ENCODE data around the gene ERGIC1. TPM values are rescaled to one million over a fixed set of nuclear protein-coding genes. Genes with fewer than 3 reads are reported as not detected.

ERGIC1 gene
- total RNA-seq, 2 experiments from 2014 or later, result 33.4 to 36.2 TPM

DNA sequence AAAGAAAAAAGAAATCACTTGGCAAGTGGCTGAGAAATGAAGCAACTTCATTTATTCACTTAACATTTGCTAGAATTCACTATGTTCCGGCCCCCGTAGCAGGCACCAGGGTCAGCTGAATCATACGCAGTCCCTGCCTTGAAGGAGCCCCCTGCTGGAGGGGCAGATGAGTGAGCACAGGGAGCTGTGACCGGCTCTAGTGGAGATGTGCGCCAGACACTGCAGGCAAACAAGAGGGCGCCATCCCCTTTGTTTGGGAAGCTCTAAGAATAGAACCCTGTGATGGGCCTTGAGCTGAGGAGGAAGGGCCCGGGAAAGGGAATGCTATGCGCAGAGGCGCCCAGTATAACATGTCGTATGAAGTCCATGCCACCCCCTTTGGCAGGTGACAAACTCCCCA is 105.0 kb downstream of the ERGIC1 start:
- Mint-ChIP-seq H3K9me3 (no peaks in the 10 kb centered on the region), H3K36me3 (ENCODE audit: low read depth) (peaks cover 3% of the 10 kb centered on the region), H3K4me3 (no peak overlapping the region), H3K4me1 (ENCODE audit: low read depth) (no peaks in the 10 kb centered on the region), H3K27me3 (ENCODE audit: low read depth) (no peaks in the 10 kb centered on the region), H3K27ac (no peak overlapping the region)
- intact Hi-C loops (cut with micrococcal nuclease), result loop anchor here (10.0 kb wide), 1 partner anchor 464 kb away; no protein-coding TSS in a partner anchor
- CTCF ChIA-PET, result interaction anchor here (0.6 to 15.8 kb wide), 2 partner anchors 227 to 637 kb away, joined by 3 to 274 read pairs; no protein-coding TSS in a partner anchor
- DNase-seq, result peak; percentile 17

DNA sequence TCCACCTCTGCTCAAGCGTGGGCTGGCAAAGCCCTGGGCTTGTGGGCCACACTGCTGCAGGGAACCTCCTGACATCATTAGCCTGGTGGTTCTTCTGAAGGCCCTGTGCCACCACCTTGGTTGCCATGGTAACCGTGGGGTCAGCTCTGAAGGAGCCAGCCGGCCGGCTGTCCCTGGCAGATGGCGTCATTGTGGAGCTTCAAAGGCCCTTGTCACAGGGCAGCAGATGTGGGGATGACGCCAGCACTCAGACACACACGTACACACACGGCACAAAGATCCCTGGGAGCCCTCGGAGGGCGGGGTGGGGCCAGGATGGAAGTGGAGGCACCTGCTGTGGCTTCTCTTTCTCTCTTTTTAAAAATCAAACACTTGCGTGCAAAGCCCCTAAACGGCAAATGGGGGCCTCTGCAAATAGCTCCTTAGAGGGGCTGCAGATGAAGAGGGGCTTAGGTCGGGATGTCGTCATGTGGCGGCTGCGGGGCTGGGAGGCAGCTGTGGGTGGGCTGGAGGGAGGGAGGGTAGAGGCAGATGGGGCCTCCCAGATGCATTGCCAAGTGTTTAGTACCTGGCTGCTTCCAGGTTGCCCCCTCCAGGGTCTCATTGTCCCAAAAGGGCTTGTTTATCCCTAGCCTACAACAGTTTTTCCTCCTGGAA is 105.7 kb downstream of the ERGIC1 start:
- Mint-ChIP-seq H3K27me3 (ENCODE audit: low read depth) (no peaks in the 10 kb centered on the region), H3K4me3 (no peak overlapping the region), H3K9me3 (no peaks in the 10 kb centered on the region), H3K4me1 (ENCODE audit: low read depth) (no peaks in the 10 kb centered on the region), H3K27ac (no peak overlapping the region), H3K36me3 (ENCODE audit: low read depth) (peaks cover 3% of the 10 kb centered on the region)
- intact Hi-C loops (cut with micrococcal nuclease), result loop anchor here (10.0 kb wide), 1 partner anchor 465 kb away; no protein-coding TSS in a partner anchor
- CTCF ChIA-PET, result interaction anchor here (0.6 to 15.8 kb wide), 3 partner anchors 42 to 638 kb away, joined by 3 to 274 read pairs (median 3); no protein-coding TSS in a partner anchor
- DNase-seq, result no peak

DNA sequence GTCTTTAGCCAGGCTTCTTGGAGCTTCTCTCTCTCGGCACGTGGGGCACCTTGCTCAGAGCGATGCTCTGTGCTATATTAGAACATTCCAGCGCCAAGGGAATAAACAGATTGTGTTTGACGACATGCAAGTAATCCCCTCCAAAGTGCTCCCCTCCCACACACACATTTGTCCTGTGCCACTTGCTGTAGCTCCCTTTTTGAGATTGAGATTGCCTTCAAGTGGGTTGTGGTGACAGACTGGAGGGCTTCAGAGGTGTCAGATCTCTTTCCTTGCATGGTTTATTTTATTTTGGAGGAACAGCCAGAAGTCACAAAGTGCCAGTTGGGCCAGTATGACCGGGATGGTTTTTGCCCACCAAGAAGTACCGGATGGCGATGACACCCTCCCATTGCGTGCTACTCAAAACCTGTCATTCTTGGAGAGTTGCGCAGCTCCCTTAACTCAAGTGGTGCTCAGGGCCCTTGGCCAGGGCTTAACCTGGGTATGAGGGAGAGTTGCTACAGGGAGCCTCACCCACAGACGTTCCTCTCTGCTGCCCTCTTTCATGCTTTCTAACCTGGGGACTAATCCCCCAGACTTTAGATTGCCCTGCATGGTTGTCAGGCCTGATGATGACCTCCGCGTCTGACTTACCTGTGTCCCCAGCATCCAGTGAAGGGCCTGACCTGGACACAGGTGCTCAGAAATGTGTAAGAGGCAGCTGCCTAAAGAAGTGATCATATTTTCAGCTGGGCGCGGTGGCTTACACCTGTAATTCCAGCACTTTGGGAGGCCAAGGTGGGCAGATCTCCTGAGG is 106.4 kb downstream of the ERGIC1 start:
- H3K36me3 Mint-ChIP-seq (ENCODE audit: low read depth), result peaks cover 3% of the 10 kb centered on the region

DNA sequence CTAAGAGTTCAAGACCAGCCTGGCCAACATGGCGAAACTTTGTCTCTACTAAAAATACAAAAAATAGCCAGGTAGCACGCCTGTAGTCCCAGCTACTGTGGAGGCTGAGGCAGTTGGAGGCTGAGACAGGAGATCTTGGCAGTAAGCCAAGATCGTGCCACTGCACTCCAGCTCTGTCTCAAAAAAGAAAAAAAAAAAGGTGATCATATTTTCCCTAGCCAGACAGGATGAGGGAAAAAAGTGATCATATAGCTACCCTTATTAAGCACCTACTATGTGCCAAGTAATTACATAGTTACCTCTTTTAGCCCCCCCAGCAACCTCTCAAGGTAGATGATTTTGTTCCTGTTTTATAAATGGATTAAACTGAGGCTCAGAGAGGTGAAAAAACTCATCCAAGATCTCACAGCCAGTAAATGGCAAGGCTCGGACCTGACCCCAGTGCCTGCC is 107.0 kb downstream of the ERGIC1 start:
- intact Hi-C loops (cut with micrococcal nuclease), result no loop called here
- Mint-ChIP-seq H3K27ac (no peak overlapping the region), H3K36me3 (ENCODE audit: low read depth) (peaks cover 3% of the 10 kb centered on the region), H3K27me3 (ENCODE audit: low read depth) (no peaks in the 10 kb centered on the region), H3K4me1 (ENCODE audit: low read depth) (no peaks in the 10 kb centered on the region), H3K9me3 (no peaks in the 10 kb centered on the region), H3K4me3 (no peak overlapping the region)
- CTCF ChIA-PET, result interaction anchor here (0.7 kb wide), 1 partner anchor 225 kb away, joined by 3 read pairs; no protein-coding TSS in a partner anchor
- no peak for DNase-seq

More for the DNA sequence above, 106.4 kb downstream of the ERGIC1 start:
- DNase-seq, result no peak
- CTCF ChIA-PET, result interaction anchor here (0.7 to 15.8 kb wide), 3 partner anchors 42 to 229 kb away, joined by 3 to 274 read pairs (median 3); no protein-coding TSS in a partner anchor
- Mint-ChIP-seq H3K4me1 (ENCODE audit: low read depth) (no peaks in the 10 kb centered on the region), H3K9me3 (no peaks in the 10 kb centered on the region), H3K4me3 (no peak overlapping the region), H3K27ac (no peak overlapping the region), H3K27me3 (ENCODE audit: low read depth) (no peaks in the 10 kb centered on the region)
- intact Hi-C loops (cut with micrococcal nuclease), result no loop called here

DNA sequence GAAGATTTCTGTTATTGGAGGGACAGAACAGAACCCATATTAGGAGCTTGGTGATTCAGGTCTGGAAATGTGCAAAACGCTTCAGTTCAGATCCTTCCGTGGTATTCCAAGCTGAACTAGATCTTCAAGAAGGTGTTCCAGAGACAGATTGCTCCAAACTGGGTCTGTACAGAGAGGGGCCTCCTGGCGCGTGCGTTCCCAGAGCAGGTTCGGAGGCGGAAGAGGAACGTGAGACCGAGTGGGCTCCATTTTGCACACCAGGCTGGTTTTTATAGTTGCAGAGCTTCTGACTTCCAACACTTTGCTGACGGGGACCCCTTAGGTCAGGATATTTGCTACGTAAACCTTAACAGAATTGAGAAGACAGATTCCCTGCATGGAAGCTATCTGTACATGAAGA is 108.5 kb downstream of the ERGIC1 start:
- Mint-ChIP-seq H3K9me3 (no peaks in the 10 kb centered on the region), H3K4me3 (no peak overlapping the region), H3K36me3 (ENCODE audit: low read depth) (no peaks in the 10 kb centered on the region), H3K27ac (no peak overlapping the region), H3K4me1 (ENCODE audit: low read depth) (no peaks in the 10 kb centered on the region), H3K27me3 (ENCODE audit: low read depth) (no peaks in the 10 kb centered on the region)
- CTCF ChIA-PET, result interaction anchor here (0.7 to 1.8 kb wide), 4 partner anchors 9 to 482 kb away, joined by 3 read pairs; no protein-coding TSS in a partner anchor
- intact Hi-C loops (cut with micrococcal nuclease), result no loop called here
- no peak for DNase-seq

DNA sequence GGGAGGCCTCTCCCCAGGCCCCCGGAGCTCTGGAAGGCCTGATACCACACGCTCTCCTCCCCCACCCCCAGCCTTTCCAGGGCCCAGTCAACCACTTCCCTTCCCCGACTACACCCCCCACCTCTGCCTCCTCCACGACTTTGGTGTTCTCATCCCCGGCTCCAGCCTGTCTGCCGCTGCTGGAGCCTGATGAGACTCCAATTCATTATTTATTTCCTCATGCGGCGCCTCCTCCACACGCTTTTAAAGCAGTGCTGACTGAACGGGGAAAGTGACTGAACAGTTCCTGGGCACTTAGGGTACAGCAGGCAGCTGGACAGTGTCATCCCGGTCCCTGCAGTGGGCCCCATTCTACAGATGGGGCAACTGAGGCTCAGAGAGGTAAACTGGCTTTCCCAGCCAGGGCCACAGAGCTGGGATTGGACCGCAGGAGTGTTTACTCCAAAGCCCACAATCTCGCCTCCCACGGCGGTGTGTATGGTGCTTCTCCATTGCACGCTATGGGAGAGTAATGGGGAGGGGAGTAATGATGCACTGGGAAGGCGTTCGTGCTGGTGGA is 109.3 kb downstream of the ERGIC1 start:
- Mint-ChIP-seq H3K4me3 (no peak overlapping the region), H3K36me3 (ENCODE audit: low read depth) (no peaks in the 10 kb centered on the region), H3K4me1 (ENCODE audit: low read depth) (no peaks in the 10 kb centered on the region), H3K27ac (no peak overlapping the region), H3K9me3 (no peaks in the 10 kb centered on the region), H3K27me3 (ENCODE audit: low read depth) (no peaks in the 10 kb centered on the region)
- CTCF ChIA-PET, result interaction anchor here (1.8 kb wide), 1 partner anchor 10 kb away, joined by 3 read pairs; no protein-coding TSS in a partner anchor
- DNase-seq, result no peak
- intact Hi-C loops (cut with micrococcal nuclease), result no loop called here

DNA sequence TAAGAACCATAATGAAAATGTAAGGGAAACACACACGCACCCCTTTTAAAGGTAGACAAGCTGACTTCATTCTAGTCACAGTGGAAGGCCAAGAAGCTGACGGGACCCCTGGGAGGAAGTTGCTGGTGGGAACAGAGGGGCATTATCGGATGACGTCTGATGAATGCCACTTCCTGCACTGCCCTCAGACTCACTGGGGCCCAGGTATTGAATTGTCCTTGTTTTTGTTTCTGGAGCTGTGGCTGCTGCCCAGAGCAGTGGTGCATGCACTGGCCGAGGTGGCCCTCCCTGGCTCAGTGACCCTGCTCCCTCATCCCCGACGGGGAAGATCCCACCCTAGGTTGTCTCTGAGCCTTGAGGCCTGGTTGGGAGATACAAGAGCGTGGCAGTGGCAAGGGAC is 109.9 kb downstream of the ERGIC1 start:
- DNase-seq, result no peak
- CTCF ChIA-PET, result no interaction called here
- H3K27ac Mint-ChIP-seq, result no peak overlapping the region
- H3K4me1 Mint-ChIP-seq (ENCODE audit: low read depth), result no peaks in the 10 kb centered on the region
- H3K9me3 Mint-ChIP-seq, result no peaks in the 10 kb centered on the region
- no peaks in the 10 kb centered on the region for H3K27me3 Mint-ChIP-seq (ENCODE audit: low read depth)
- intact Hi-C loops (cut with micrococcal nuclease), result no loop called here
- no peak overlapping the region for H3K4me3 Mint-ChIP-seq
- H3K36me3 Mint-ChIP-seq (ENCODE audit: low read depth), result no peaks in the 10 kb centered on the region

DNA sequence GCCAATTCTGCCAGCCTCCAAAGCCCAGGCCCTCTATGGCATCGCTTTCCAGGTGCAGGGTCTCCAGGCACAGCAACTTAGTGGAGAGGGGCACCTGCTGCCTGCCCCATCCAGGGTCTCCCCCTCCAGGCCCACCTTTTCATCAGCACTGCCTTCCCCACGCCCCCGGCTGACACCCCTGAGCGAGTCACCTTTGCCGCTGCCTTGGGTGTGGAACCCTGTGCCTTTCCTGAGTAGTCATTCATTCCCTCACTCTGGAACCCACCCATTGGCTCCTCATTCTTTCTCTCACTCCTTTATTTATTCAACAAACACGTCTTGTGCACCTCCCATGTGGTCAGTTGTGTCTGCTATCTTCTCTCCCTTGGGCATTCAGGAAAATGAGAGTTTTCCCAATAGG is 110.7 kb downstream of the ERGIC1 start:
- H3K27ac Mint-ChIP-seq, result no peak overlapping the region
- CTCF ChIA-PET, result interaction anchor here (0.6 kb wide), 1 partner anchor 166 kb away, joined by 3 read pairs; no protein-coding TSS in a partner anchor

DNA sequence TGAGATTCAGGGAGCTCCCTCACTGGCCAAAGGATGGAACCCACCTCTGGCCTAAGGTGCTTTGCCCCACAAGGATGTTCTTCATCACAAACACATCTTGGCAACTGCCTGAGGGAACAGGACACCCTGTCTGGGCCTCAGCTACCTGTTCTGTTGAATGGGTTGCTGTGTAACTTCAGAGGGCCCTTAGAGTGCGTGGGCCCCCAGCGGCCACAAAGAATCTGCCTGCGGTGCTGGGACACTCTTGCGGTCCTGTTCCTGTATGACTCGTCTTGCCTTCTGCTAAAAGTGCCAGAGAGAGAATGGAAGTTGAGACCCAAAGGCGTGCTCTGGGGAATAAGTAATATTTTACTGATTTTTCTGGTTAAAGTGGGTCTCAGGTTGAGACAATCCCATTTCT is 111.1 kb downstream of the ERGIC1 start:
- no peaks in the 10 kb centered on the region for H3K4me1 Mint-ChIP-seq (ENCODE audit: low read depth)
- DNase-seq, result no peak
- H3K9me3 Mint-ChIP-seq, result no peaks in the 10 kb centered on the region
- H3K27ac Mint-ChIP-seq, result no peak overlapping the region
- H3K4me3 Mint-ChIP-seq, result no peak overlapping the region
- H3K27me3 Mint-ChIP-seq (ENCODE audit: low read depth), result no peaks in the 10 kb centered on the region
- no peaks in the 10 kb centered on the region for H3K36me3 Mint-ChIP-seq (ENCODE audit: low read depth)
- CTCF ChIA-PET, result interaction anchor here (0.6 kb wide), 1 partner anchor 166 kb away, joined by 3 read pairs; no protein-coding TSS in a partner anchor
- intact Hi-C loops (cut with micrococcal nuclease), result no loop called here

More for the DNA sequence above, 110.7 kb downstream of the ERGIC1 start:
- Mint-ChIP-seq H3K9me3 (no peaks in the 10 kb centered on the region), H3K36me3 (ENCODE audit: low read depth) (no peaks in the 10 kb centered on the region), H3K4me1 (ENCODE audit: low read depth) (no peaks in the 10 kb centered on the region), H3K4me3 (no peak overlapping the region), H3K27me3 (ENCODE audit: low read depth) (no peaks in the 10 kb centered on the region)
- DNase-seq, result no peak
- intact Hi-C loops (cut with micrococcal nuclease), result no loop called here

DNA sequence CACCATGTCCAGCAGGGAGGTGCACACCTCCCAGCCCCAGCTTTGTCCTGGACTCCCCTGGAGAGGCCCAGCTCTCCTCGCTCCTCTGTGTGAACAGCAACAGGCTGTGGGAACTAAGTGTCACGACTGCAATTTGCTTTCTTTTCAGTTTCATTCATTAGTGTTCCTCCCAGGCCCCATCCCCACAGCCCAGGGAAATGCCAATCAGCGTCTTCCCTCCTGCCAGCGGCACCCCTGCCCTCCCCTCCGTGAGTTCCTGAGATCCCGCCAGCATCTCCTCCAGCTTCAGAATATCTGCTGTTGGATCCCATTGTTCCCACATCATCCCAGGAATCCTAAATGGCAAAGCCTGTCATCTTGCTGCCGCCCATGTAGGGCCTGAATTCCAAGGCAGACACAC is 112.1 kb downstream of the ERGIC1 start:
- CTCF ChIA-PET, result no interaction called here
- Mint-ChIP-seq H3K27ac (no peak overlapping the region), H3K27me3 (ENCODE audit: low read depth) (no peaks in the 10 kb centered on the region), H3K4me3 (no peak overlapping the region), H3K4me1 (ENCODE audit: low read depth) (no peaks in the 10 kb centered on the region), H3K36me3 (ENCODE audit: low read depth) (no peaks in the 10 kb centered on the region), H3K9me3 (no peaks in the 10 kb centered on the region)
- DNase-seq, result no peak
- intact Hi-C loops (cut with micrococcal nuclease), result no loop called here

DNA sequence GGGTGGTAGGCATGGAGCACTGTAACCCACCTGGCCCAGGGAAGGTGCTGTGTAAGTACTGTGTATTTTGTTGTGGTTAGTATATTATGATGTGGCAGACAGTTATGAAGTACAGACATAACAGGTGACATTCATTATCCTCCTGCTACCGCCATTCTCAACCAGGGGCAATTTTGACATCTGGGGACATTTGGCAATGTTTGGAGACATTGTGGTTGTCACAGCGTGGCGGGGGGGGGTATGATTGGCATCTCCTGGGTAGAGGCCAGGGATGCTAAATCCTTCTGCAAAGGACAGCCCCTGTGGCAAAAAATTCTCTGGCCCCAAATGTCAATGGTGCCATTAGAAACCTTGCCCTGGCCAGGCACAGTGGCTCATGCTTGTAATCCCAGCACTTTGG is 115.4 kb downstream of the ERGIC1 start:
- CTCF ChIA-PET, result interaction anchor here (1.2 kb wide), 1 partner anchor 33 kb away, joined by 4 read pairs; no protein-coding TSS in a partner anchor
- DNase-seq, result no peak
- Mint-ChIP-seq H3K9me3 (no peaks in the 10 kb centered on the region), H3K27ac (no peak overlapping the region), H3K4me1 (ENCODE audit: low read depth) (no peaks in the 10 kb centered on the region), H3K27me3 (ENCODE audit: low read depth) (no peaks in the 10 kb centered on the region), H3K4me3 (no peak overlapping the region), H3K36me3 (ENCODE audit: low read depth) (no peaks in the 10 kb centered on the region)
- intact Hi-C loops (cut with micrococcal nuclease), result no loop called here
